Liver (tissue), 9 donors: ENCODE results near the gene SLC12A7. TPM values are rescaled to one million over a fixed set of nuclear protein-coding genes. Genes with fewer than 3 reads are reported as not detected.

Experiments used
- DNase-seq: peaks from one replicate; pipeline ENCODE4 v3.0.0-alpha.2; 2017; ENCODE audit warnings: low spot score
- H3K27ac ChIP-seq, 2 donors: one replicate each; pipeline ENCODE4 v1.7.0; 2013; ENCODE audit warnings: inconsistent platforms in 2 of 2, low read length in 2 of 2, control low read depth in 1 of 2, low read depth in 1 of 2, mild to moderate bottlenecking in 1 of 2
- H3K27me3 ChIP-seq, 4 donors: one replicate each; pipeline versions ENCODE4 v1.6.1 to v1.7.0; 2013; ENCODE audit warnings: low read length in 3 of 4, inconsistent platforms in 1 of 4, mild to moderate bottlenecking in 1 of 4, moderate library complexity in 1 of 4; ENCODE audit not compliant: control insufficient read depth in 4 of 4, insufficient read depth in 4 of 4
- H3K36me3 ChIP-seq, 4 donors: one replicate each; pipeline versions ENCODE4 v1.6.1 to v1.7.0; 2013; ENCODE audit warnings: low read length in 3 of 4, mild to moderate bottlenecking in 3 of 4, low read depth in 1 of 4, moderate library complexity in 1 of 4; ENCODE audit not compliant: control insufficient read depth in 4 of 4, insufficient read depth in 3 of 4
- H3K4me1 ChIP-seq, 4 donors: one replicate each; pipeline versions ENCODE4 v1.6.1 to v1.7.0; 2013; ENCODE audit warnings: low read length in 3 of 4, mild to moderate bottlenecking in 3 of 4, moderate library complexity in 1 of 4; ENCODE audit not compliant: control insufficient read depth in 4 of 4, insufficient read depth in 4 of 4
- H3K4me3 ChIP-seq, 3 donors: one replicate each; pipeline versions ENCODE4 v1.6.1 to v1.7.0; 2013; ENCODE audit warnings: low read length in 3 of 3, control low read depth in 1 of 3, low read depth in 1 of 3, mild to moderate bottlenecking in 1 of 3
- H3K9ac ChIP-seq, 2 donors: one replicate each; pipeline ENCODE4 v1.7.0; 2013; ENCODE audit warnings: low read length in 2 of 2, mild to moderate bottlenecking in 2 of 2, moderate library complexity in 2 of 2, control low read depth in 1 of 2, low read depth in 1 of 2
- H3K9me3 ChIP-seq, 4 donors: one replicate each; pipeline versions ENCODE4 v1.6.1 to v1.7.0; 2013; ENCODE audit warnings: low read length in 3 of 4; ENCODE audit not compliant: control insufficient read depth in 4 of 4
- GABPA ChIP-seq, 2 donors: IDR thresholded peaks in 1 of 2; conservative IDR thresholded peaks in 1 of 2; 2 replicates each; pipeline ENCODE4 v1.6.1; 2016; ENCODE audit warnings: antibody characterized with exemption in 2 of 2, mild to moderate bottlenecking in 1 of 2, moderate library complexity in 1 of 2
- HNF4A ChIP-seq, 2 donors: conservative IDR thresholded peaks; 2 replicates each; pipeline ENCODE4 v1.6.1; 2016; ENCODE audit warnings: antibody characterized with exemption in 2 of 2, mild to moderate bottlenecking in 2 of 2
- JUND ChIP-seq, 2 donors: IDR thresholded peaks; 2 replicates each; pipeline ENCODE4 v1.6.1; 2016; ENCODE audit warnings: antibody characterized with exemption in 2 of 2
- RAD21 ChIP-seq, 2 donors: IDR thresholded peaks; 2 replicates each; pipeline ENCODE4 v1.6.1; 2016; ENCODE audit warnings: antibody characterized with exemption in 2 of 2, mild to moderate bottlenecking in 2 of 2
- RXRA ChIP-seq, 2 donors: IDR thresholded peaks; 2 replicates each; pipeline ENCODE4 v1.6.1; 2017 to 2018; ENCODE audit warnings: antibody characterized with exemption in 2 of 2, mild to moderate bottlenecking in 1 of 2
- YY1 ChIP-seq: IDR thresholded peaks from 2 replicates; pipeline ENCODE4 v1.6.1; 2016; ENCODE audit warnings: antibody characterized with exemption, mild to moderate bottlenecking
- WGBS: extraction: QIAGEN DNeasy Blood & Tissue Kit; methylation state at CpG from one replicate; pipeline ENCODE4 v1.1.7; 2013; 5-methylcytosine and 5-hydroxymethylcytosine counted together
- polyA plus RNA-seq, 2 donors: library from polyadenylated mRNA; stranded (reverse) in 1 of 2; unstranded in 1 of 2; fragments of 200-250 nt in 1 of 2; fragments of >200 nt in 1 of 2; fragmentation: Nextera tagmentation in 1 of 2; extraction: Ambion mirVana in 1 of 2; gene quantifications; one replicate each; pipeline versions ENCODE4 v1.2.1 to v1.2.3, GENCODE V29; 2013 to 2015
- total RNA-seq, 2 donors: library from RNA; depleted of rRNA; stranded (reverse); fragments of >200 nt; gene quantifications; one replicate each; pipeline ENCODE4 v1.2.3, GENCODE V29; 2014
- TF ChIP-seq, protein P1 (sequence below): fragments of 150-350 bp; IDR thresholded peaks from 2 replicates; pipeline ENCODE4 v1.5.1; 2017; ENCODE audit warnings: improper control_type of control experiment, low read depth, low read length; ENCODE audit not compliant: missing input control
- TF ChIP-seq, protein P2 (sequence below): IDR thresholded peaks from 2 replicates; pipeline ENCODE4 v1.6.1; 2016; ENCODE audit warnings: antibody characterized with exemption
- TF ChIP-seq, protein P3 (sequence below): IDR thresholded peaks from 2 replicates; pipeline ENCODE4 v1.6.1; 2016; ENCODE audit warnings: antibody characterized with exemption, mild to moderate bottlenecking
- TF ChIP-seq, protein P4 (sequence below): IDR thresholded peaks from 2 replicates; pipeline ENCODE4 v1.6.1; 2016; ENCODE audit warnings: antibody characterized with exemption
- donor health status: healthy.
- donor health status: healthy.
- donor health status: healthy.
- donor health status: healthy.
- donor health status: healthy.

Gene SLC12A7
- total and polyA plus RNA-seq, 4 donors = 12.3 to 64.2 (median 28.9) TPM

DNA sequence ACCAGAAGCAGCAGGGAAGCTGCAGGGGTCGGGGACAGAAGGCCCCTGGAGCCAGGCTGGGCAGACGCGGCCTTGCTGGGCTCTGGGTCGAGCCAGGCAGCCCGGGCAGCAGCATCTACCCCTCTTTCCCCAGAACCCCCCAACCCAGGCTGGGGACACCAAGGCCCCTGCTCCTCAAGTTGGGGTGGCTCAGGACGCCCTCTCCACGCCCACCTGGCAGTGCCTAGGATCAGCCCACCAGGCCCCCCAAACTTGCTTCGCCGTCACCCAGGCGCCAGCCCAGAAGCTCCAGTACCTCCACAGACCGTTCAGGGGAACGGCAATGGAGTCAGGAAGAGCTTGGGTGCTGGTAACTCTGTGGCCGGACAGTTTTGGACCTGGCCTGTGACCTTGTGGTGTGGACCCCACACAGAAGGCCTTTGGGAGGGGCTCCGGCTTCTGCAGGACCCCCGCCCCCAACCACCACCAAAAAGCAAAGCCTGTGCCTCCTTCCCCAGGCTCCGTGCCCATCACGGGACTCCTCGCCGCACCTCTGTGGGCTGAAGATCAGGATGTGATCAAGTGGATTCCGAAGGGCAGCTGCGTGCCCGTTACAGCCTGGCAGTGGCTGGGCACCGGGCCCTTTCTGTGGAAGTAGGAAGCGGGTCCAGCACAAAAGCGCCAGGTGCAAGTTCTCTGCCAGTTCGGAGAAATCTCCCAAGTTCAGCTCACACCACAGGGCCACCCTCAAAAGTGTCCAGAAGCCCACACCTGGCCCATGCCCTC lies 2.1 kb downstream of the SLC12A7 start:
- no peaks in the 10 kb centered on the region for H3K9me3 ChIP-seq
- peak overlapping the region; percentile 54 to 88 for H3K9ac ChIP-seq
- H3K4me1 ChIP-seq = peaks cover 20 to 57% (median 43%) of the 10 kb centered on the region in 4 donors
- TF ChIP-seq RAD21 (IDR thresholded peaks at IDR 0.05) (peak in 1 of 2 donors; percentile 17), HNF4A (conservative IDR thresholded peaks at IDR 0.05) (peak in 1 of 2 donors; percentile 21), GABPA (IDR thresholded peaks at IDR 0.05 in 1 of 2, conservative IDR thresholded peaks at IDR 0.05 in 1 of 2) (no peak)
- DNase-seq = no peak
- H3K4me3 ChIP-seq = peak overlapping the region; percentile 62 to 88 (median 81)
- WGBS = 47% methylated on average over 26 of the region's 26 CpGs
- H3K27ac ChIP-seq = peak overlapping the region; percentile 93 to 96
- H3K27me3 ChIP-seq = no peaks in the 10 kb centered on the region
- no peaks in the 10 kb centered on the region for H3K36me3 ChIP-seq

DNA sequence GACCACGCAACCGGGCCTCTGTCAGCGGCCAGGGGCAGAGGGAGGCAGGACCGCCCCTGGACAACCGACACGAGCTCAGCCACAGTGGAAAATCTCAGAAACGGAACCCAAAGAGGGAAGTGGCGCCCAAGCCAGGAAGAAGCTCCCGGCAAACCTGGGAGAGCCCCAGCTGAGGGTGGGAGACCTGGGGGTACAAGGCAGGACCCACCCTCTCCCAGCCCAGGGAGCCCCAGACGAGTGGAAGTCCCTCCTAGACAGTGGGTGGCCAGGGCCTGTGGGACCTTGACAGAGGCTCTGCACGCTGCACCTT lies 3.0 kb downstream of the SLC12A7 start:
- Histone ChIP-seq H3K27ac (peak overlapping the region; percentile 93 to 96), H3K27me3 (no peaks in the 10 kb centered on the region), H3K9ac (peak overlapping the region in 1 of 2 donors; percentile 54), H3K9me3 (no peaks in the 10 kb centered on the region), H3K4me3 (peak overlapping the region in 2 of 3 donors; percentile 62 to 88), H3K4me1 (peaks cover 22 to 66% (median 51%) of the 10 kb centered on the region in 4 donors), H3K36me3 (no peaks in the 10 kb centered on the region)
- WGBS = 35% methylated on average over 11 of the region's 11 CpGs
- TF ChIP-seq, protein P1, sequence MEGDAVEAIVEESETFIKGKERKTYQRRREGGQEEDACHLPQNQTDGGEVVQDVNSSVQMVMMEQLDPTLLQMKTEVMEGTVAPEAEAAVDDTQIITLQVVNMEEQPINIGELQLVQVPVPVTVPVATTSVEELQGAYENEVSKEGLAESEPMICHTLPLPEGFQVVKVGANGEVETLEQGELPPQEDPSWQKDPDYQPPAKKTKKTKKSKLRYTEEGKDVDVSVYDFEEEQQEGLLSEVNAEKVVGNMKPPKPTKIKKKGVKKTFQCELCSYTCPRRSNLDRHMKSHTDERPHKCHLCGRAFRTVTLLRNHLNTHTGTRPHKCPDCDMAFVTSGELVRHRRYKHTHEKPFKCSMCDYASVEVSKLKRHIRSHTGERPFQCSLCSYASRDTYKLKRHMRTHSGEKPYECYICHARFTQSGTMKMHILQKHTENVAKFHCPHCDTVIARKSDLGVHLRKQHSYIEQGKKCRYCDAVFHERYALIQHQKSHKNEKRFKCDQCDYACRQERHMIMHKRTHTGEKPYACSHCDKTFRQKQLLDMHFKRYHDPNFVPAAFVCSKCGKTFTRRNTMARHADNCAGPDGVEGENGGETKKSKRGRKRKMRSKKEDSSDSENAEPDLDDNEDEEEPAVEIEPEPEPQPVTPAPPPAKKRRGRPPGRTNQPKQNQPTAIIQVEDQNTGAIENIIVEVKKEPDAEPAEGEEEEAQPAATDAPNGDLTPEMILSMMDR = no peak
- TF ChIP-seq JUND (IDR thresholded peaks at IDR 0.05) = no peak
- TF ChIP-seq, protein P2, sequence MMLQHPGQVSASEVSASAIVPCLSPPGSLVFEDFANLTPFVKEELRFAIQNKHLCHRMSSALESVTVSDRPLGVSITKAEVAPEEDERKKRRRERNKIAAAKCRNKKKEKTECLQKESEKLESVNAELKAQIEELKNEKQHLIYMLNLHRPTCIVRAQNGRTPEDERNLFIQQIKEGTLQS = no peak
- DNase-seq = no peak

DNA sequence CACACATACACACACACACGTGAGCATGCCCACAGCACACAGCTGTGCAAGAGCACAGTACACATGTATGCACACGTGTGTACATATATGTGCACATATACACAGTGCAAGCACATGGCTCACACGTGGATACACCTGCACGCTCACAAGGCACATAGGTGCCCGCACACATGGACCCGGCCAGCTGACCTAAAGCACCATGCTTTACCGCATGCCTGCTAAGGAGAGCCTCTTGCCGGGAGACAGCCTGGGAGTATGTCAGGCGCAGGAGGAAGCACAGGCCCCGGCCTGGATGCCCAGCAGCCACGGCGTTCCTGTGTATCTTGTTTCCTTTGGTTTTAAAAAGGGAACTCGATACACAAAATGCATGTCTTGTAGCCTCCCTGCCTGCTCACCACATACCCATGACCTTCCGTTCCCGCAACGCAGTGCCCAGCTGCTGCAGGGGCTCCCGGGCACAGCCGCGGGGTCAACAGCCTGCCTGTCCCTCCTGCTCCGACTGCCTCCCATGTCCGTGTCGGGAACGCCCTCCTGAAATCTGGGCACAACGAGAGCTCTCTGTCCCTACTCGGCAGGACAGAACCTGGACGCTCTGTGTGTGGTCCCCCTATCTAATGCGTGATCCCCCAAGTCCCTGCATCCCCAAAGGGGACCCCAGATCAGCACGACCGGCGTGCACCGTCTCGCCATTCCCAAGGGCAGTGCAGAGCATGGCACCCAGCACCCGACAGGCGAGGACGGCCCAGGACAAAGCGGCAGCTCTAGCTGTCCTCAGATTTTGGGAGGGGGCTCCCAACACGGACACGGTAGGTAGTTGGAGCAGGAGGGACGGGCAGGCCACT lies 3.6 kb downstream of the SLC12A7 start:
- Histone ChIP-seq H3K9ac (peak overlapping the region in 1 of 2 donors; percentile 54), H3K4me1 (peaks cover 22 to 71% (median 56%) of the 10 kb centered on the region in 4 donors), H3K36me3 (no peaks in the 10 kb centered on the region), H3K9me3 (no peaks in the 10 kb centered on the region), H3K27ac (peak overlapping the region; percentile 93 to 96), H3K4me3 (peak overlapping the region; percentile 18 to 88 (median 62)), H3K27me3 (no peaks in the 10 kb centered on the region)
- peak; percentile 71 to 78 for TF ChIP-seq RXRA (IDR thresholded peaks at IDR 0.05)
- no peak for TF ChIP-seq GABPA (IDR thresholded peaks at IDR 0.05 in 1 of 2, conservative IDR thresholded peaks at IDR 0.05 in 1 of 2)
- TF ChIP-seq, protein P3, sequence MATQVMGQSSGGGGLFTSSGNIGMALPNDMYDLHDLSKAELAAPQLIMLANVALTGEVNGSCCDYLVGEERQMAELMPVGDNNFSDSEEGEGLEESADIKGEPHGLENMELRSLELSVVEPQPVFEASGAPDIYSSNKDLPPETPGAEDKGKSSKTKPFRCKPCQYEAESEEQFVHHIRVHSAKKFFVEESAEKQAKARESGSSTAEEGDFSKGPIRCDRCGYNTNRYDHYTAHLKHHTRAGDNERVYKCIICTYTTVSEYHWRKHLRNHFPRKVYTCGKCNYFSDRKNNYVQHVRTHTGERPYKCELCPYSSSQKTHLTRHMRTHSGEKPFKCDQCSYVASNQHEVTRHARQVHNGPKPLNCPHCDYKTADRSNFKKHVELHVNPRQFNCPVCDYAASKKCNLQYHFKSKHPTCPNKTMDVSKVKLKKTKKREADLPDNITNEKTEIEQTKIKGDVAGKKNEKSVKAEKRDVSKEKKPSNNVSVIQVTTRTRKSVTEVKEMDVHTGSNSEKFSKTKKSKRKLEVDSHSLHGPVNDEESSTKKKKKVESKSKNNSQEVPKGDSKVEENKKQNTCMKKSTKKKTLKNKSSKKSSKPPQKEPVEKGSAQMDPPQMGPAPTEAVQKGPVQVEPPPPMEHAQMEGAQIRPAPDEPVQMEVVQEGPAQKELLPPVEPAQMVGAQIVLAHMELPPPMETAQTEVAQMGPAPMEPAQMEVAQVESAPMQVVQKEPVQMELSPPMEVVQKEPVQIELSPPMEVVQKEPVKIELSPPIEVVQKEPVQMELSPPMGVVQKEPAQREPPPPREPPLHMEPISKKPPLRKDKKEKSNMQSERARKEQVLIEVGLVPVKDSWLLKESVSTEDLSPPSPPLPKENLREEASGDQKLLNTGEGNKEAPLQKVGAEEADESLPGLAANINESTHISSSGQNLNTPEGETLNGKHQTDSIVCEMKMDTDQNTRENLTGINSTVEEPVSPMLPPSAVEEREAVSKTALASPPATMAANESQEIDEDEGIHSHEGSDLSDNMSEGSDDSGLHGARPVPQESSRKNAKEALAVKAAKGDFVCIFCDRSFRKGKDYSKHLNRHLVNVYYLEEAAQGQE = peak; percentile 26
- TF ChIP-seq HNF4A (conservative IDR thresholded peaks at IDR 0.05) = peak in 1 of 2 donors; percentile 17
- TF ChIP-seq YY1 = peak; percentile 50
- TF ChIP-seq, protein P4, sequence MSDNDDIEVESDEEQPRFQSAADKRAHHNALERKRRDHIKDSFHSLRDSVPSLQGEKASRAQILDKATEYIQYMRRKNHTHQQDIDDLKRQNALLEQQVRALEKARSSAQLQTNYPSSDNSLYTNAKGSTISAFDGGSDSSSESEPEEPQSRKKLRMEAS = peak; percentile 25
- no peak for TF ChIP-seq JUND (IDR thresholded peaks at IDR 0.05)
- no peak for DNase-seq
- WGBS = 33% methylated on average over 39 of the region's 39 CpGs
